NCI-H2107 (cell line): Measurements from ENCODE around the gene RPL36A.

Source experiments
- DNase-seq: peaks from one replicate; lab custom pipeline; 2025; lab: John Stamatoyannopoulos, UW

Gene RPL36A

DNA sequence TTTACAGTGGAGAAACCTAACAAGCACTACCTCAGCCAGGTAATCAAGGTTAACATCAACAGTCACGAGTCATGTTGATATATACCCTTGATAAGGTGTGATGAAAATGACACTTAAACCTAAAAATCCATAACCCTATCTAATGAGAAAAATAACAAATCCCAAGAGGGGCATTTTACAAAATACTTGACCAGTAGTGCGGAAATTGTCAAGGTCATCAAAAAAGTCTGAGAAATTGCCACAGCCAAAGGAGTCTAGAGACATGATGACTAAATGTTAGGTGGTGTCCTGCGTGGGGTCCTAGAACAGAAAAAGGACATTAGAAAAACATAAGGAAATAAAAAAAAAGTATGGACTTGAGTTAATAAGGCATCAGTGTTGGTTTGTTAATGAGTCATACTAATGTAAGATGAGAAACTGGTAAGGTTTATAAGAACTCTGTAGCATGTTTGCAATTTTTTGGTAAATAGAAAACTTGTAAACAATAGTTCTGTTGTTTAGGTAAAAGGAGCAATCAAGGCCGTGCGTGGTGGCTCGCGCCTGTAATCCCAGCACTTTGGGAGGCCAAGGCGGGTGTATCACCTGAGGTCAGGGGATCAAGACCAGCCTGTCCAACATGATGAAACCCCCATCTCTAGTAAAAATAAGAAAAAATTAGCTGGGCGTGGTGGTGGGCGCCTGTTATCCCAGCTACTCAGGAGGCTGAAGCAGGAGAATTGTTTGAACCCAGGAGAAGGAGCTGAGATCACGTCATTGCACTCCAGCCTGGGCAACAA lies 2.9 kb downstream of the RPL36A start:
- DNase-seq, result no peak

DNA sequence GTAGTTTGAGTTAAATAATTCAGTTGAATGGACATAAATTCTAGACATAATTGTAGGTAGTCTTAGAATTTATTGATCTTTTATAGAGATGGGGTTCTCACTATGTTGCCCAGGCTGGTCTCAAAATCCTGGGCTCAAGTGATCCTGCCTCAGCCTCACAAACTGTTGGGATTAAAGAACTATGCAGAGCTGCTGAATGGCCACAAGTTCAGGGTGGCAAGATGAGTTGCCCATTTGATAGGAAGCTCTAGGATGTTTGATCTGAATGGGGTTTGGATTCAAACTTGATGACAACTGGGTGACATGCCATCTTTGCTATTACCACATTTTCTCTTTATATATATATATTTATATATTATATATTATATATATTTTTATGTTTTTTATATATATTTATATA lies 3.6 kb downstream of the RPL36A start:
- DNase-seq, result no peak

DNA sequence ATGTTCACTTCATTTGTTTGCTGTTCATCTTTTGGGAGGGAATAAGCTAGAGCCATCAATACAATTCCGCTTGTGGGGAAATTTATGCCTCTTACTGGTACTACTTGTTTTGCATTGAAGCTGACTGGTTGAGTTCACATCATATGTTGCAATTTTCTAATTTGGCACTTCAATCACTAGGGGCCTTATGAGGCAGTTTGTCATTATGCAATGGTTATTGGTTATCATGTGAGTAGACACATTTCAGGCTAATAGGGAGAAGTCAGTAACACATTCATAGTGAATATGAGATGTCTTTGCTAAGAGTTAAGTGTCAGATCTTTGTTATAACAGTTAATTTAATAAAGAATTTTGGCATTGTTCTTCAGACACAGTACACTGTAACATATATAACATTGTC lies 5.0 kb downstream of the RPL36A start:
- DNase-seq, result no peak

DNA sequence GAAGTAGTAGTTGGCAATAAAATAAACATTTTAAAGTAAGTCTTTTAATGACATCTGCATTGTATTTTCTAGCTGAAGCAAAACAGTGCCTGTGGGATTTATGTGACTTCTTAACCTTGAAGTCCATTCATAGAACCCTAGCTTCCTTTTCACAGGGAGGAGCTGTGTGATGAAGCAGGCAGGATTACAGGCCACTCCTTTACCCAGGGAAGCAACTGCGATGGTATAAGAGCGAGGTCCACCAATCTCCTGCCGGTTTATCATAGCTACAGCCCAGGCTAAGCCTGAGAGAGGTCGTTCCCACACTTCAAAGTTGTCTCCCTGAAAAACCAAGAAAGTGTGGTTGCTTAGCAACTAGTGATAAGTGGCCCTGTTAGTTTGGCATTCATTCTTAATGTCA lies 7.0 kb downstream of the RPL36A start:
- DNase-seq, result no peak

DNA sequence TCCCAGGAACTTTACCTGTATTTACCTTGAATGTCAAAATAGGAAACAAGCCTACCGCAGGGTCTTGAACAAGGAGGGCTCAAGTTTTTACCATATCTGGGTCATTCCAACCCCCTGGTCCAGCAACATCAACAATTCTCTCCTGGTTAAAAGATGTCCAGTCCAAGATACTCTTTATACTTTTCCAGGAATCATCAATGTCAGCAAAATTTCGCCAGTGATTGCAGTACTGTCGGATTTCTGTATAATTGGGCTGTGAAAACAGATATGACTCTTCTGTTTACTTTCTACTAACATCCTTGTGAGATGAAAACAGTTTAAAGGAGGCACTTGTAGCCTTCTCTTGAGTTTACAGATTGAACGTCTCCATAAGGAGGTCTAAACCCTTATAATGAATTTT lies 7.9 kb downstream of the RPL36A start:
- DNase-seq, result no peak

DNA sequence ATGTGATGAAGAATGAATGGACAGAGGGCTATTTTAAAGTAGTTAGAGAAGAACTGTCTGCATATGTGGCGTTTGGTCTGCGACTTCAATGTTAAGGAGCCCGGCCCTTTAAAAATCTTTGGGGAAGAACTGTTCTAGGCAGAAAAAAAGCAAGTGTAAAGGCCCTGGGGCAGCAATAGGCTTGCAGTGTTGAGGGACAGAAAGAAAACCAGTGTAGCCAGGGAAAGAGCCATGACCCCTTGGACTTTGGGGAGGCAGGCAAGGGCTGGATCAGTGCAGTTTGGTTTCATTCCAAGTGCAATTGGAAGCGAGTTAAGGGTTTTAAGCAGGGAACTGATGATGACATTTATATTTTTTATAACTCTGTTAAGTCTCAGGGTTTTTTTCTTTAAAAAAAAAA lies 9.0 kb downstream of the RPL36A start:
- no peak for DNase-seq

DNA sequence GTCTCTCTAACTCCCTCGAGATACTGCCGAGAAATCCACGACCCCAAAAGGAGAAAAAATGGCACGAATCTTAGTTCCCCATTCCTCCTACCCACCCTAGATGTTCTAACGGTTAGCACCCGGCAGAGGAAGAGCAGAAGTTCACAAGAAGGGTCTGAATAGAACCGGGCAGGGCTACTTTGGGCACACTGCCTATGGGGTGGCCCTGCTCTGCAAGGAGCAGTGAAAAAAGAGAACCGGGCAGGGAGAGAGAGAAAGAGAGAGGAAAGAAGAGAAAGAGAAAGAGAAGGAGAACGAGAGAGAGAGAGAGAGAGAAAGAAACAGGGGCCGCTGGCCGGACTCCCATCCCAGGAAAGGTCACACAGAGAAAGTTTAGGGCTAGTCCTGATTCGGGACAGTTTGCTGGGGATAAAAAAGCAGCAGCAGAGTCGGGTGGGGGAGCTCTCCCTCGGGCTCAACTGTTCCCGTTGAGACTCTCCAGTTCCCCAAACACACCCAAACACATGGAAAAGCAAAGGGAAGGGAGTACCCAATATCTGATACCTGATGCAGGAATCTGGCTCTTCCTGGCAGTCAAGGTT lies 16.4 kb downstream of the RPL36A start:
- DNase-seq, result no peak

DNA sequence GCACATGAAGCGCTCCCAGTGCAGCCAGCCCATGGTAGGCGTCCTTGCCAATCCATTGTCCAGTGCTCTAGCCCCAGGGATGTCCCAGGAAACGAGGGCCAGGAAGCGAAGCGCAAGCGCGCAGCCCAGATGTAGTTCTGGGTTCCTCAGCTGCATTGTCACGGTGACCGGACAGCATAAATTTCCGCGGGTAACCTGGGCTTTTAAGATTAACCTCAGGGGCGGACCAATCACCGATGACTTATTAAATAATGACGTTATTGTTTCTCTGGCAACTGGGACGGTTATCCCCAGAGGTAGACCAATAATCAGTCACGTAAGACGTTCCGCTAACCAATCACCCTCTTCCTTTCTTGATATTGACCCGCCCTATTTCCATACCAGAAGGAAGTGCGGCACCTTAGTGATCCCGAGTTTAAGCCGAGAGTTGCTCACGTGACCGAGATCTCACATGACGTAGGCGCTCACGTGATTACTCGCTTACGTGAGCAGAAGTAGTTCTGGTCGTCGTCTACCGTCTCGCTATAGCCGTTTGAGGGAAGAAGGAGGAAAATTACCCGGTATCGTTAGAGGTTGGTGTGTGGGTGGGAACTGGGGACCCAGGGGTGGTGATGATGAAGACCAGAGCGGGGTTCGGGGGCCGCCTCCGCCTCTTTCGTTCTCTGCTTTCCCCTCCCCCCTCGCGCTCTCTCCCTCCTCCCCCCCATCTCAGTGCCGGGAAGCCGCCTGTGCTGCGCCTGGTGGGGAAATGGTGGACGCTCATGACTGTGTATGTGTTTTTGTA lies 17.1 kb downstream of the RPL36A start, which contains the start of the genes GLA and HNRNPH2:
TSS of gene GLA (minus strand) at position 178 of the 784 bp plus-strand sequence. CDS start at position 156, 22 bp downstream.
TSS of gene HNRNPH2 (plus strand) at position 475 of the 784 bp plus-strand sequence. CDS start 3,767 bp downstream, outside the sequence.
- DNase-seq, result peak; percentile 96

DNA sequence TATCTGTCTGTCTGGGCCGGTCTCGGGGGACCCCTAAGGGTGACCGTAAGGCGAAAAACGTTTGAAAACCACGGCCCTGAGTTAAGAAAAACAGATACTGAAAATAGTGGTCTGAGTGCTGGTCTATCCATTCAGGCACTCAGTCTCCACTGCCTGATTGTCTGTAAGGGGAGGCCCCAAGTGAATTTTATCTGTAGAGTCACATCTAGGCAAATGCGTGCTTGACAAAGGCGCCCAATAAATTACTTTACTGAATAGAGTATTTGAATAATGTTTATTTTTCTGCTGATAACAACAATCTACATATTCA lies 17.7 kb downstream of the RPL36A start:
- no peak for DNase-seq

DNA sequence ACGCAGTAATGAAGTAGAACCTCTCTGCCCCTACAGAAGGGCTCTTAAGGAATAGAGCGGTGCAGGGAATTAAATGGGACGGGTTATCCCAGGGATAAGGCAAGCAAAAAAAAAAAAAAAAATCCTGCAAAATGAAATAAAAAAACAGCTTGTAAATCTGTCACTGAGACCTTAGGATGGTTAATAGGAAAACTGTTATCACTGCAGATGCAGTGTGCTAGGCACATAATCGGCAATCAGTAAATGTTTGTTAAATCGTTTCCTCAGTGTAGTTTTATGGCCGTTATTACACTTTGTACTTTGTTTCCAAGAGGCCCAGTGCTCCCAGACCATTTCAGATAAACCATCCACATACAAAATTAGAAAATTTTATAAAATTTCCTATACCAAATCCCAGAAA lies 18.2 kb downstream of the RPL36A start:
- no peak for DNase-seq

DNA sequence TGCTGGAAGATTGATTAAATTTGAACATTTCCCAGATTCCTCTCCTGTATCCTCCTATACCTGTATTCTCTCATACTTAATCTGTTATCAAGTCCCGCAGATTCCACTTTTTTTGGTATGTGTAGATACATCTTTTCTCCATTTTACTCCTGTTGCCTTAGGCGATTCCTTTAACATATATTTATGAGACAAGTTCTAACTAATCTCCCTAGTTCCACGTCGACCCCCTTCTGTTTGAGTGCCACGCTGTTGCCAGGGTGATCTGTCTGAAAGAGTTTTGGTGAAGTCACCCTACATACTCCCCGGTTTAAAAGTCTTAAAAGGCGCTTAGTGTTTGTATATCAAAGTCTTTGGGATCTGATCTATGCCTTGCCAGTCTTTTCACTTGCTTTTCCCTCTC lies 19.6 kb downstream of the RPL36A start:
- DNase-seq, result no peak

DNA sequence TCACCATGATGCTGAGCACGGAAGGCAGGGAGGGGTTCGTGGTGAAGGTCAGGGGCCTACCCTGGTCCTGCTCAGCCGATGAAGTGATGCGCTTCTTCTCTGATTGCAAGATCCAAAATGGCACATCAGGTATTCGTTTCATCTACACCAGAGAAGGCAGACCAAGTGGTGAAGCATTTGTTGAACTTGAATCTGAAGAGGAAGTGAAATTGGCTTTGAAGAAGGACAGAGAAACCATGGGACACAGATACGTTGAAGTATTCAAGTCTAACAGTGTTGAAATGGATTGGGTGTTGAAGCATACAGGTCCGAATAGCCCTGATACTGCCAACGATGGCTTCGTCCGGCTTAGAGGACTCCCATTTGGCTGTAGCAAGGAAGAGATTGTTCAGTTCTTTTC lies 21.2 kb downstream of the RPL36A start:
- DNase-seq, result no peak

DNA sequence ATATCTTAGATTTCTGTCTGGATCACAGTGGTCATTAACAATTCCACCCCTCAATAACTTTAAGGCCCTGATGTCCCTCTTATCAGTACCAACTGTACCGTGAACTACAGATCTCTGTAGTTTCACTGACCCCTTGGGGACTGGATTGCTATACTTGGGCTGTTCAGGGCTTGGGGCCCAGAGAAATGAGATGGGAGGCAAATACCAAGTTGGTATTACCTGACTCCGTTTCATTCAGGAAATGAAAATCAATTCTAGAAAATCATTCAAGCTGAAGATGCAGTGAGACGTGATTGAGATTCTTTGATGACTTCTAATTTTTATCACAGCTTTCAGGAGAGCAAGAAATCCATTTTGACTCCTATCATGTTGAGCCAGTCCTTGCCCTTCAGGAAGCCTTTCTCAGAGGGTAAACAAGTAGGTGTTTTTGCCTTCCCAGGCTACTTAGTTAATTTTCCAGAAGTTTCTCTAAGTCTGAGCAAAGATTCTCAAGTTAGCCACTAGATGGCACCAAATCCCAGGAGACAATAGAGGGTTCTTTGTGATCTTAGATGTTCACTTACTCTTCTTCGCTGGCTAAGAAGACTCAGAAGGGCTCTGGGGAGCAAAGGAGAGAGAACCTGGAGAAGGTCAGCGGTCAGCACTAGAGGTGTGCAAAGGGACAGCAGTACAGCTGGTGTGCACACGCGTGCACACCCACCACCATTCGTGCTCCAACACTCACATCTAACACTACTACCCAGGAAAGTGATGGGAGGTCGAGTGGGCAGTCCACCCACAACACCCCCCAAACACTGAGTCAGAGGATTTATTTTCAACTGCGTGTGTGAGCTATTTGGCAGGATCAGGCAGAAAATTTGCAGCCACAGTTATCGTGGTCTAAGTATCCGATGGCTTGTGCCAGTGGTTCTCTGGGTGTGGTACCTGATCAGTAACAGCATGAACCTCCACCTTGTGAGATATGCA lies 24.7 kb downstream of the RPL36A start:
- DNase-seq, result peak; percentile 52

DNA sequence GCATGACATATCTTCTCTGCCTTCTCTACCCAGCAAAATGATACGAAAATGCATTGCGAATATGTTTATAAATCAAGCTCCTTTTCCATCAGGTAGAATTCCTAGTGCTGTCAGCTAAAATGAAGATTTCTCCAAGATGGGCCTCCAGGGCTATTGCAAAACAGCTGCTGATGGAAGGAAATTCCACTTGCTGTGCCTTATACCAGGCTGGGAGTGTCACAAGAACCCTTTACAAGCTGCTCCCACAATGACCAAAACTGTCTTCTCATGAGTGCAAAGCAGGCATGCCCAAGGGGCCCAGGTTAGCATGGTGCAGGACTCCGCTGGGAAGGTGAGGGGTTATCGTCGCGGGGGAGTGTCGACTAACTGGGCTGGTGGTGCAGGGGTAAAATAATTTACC lies 25.9 kb downstream of the RPL36A start:
- no peak for DNase-seq

DNA sequence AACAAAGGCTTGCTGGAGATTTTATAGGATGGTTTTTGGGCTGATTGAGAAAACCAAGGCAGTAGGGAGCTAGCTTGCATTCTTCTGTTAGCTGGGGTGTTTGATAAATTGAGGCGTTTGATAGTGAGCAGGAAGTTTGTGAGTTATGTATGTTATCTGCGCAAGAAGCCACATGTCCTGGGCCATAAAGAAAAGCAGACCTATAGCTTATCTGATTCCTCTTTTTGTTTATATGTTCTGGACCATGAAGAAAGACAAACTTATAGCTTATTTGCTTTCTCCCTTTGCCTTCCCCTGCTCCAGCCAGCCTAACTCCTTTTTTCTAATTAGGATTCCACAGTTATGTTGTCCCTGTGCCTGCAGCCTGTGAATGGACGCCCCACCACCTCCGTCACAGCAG lies 26.4 kb downstream of the RPL36A start:
- DNase-seq, result no peak

DNA sequence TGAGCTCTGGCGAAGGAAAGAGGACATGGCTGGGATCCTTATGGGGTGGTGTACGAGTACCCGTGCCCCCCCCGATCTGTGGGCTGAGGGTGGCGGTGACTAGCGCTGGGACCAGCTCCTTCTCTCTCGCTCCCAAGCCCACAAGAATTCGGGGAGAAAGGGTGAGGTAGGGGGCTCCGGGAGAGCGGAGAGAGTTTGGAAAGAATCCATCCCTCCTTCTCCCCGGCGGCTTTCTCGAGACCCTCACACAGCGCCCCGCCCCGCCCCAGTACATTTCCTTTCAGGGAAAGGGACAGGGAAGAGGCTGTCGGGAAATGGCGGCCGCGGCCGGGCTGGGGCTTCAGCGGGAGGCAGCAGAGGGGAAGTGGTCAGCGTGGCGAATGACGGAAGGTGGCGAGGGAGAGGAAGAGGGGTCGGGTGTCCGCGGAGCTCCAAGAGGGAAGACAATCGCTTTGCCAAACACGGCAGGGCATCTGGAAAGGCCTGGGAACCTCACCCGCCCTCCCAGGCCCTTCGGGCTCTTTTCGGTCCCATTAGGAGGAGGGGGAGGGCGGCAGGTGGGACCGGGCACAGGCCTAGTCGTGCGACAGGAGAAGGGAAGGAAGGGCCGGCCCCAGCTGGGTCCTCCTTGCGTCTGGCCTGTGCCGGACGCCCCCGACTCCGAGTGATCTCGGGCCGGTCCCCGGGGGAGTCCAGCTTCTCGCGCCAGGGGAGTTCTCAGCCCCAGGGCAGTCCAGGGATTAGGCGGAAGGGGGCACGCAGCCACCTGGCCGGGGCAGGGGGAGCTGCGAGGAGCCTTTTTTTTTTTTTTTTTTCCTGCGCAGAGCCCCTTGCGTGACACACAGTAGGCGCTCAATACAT lies 27.4 kb downstream of the RPL36A start:
- DNase-seq, result no peak

DNA sequence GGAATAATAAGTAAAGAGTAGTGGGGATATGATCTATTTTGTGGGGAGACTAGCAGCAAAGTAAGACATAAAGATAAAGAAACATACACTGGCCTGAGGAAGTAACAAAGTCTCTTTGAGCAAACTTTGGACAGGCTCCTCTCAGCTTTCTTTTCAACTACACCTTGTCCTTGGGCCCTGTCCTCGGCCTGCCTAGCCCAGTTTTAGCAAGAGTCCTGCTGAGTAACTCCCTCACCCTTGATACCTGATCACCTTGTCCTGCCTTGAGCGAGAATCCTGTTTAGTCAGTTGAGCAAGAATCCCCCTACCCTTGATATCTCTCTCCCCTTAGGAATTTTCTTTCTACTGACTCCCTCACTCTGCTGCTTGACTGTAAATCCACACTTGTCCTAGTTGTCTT lies 28.7 kb downstream of the RPL36A start:
- DNase-seq, result no peak

DNA sequence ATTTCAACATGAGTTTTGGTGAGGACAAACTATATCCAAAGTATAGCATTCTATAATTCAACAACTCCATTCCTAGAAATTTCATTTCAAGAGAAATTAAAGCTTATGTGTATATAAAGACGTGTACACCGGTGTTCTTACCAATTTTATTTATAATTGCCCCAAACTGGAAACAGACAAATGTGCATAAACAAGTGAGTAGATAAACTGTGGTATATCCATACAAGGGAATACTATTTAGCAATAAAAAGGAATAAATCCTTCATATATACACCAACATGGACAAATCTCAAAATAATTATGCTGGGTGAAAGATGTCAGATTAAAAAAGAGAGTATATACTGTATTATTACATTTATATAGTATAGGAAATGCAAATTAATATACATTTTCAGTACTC lies 37.1 kb downstream of the RPL36A start:
- DNase-seq, result no peak

DNA sequence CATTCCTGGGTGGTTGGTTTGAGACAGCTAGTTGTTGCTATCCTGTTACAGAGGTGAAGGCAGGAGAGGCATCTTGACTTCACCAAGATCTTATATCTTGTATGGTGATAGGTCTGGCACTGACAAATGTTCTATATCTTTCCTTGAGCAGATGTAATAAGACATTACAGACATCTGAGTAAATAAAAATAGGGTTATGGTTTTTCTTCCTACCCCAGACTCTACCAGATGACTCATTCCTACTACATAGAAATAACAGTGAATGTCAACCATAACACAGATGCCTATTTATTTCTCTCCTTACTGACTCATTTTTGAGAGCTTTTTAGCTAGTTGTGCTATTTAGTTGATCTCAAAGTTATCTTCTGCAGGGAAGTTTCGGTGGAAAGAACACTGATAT lies 39.1 kb downstream of the RPL36A start:
- DNase-seq, result no peak

DNA sequence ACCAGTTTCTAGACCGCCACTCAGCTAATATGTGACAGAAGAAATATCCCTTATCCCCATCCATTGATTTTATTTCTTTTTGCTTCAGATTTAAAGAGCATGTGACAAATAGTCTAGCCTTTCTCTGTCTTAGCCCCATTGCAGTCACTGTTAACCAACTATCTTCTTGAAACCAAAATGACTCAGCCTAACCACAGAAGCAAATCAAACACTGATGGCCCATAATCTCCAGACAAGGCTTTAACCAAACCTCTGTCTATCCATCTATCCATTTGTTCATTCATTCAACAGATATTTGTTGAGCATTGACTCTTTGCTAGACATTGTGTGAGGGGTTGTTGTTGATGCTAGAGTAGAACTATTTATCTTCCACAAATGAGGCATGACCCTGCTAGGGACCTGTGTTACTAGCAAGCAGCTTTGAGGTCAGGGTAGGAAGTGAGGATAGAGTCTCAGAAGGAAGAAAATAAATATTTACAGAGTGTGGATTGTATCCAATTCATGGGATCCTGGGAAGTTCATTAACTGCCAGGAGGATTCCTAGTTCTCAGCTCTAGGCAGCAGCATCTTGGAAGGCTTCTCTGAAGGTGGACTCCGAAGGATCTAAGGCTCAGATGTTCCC lies 39.8 kb downstream of the RPL36A start:
- DNase-seq, result no peak

DNA sequence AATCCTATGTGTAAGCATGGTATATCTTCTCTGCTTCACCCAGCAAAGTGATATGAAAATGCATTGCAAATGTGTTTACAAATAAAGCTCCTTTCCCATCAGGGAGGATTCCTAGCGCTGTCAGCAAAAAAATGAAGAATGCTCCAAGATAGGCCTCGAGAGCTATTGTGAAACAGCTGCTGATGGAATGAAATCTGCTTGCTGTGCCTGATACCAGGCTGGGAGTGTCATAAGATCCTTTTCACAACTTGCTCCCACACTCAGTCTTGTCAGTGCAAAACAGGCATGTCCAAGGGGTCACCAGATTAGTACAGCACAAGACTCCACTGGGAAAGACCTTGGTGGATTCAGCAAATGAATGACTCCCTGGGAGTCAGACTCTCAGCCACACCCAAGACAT lies 51.3 kb downstream of the RPL36A start:
- DNase-seq, result no peak
